ENCODE results near the gene AP1S3. TPM values are rescaled to one million over a fixed set of nuclear protein-coding genes. Genes with fewer than 3 reads are reported as not detected.

AP1S3 gene
- total RNA-seq, 1 donor from 2014 or later, result 0.80 TPM

DNA sequence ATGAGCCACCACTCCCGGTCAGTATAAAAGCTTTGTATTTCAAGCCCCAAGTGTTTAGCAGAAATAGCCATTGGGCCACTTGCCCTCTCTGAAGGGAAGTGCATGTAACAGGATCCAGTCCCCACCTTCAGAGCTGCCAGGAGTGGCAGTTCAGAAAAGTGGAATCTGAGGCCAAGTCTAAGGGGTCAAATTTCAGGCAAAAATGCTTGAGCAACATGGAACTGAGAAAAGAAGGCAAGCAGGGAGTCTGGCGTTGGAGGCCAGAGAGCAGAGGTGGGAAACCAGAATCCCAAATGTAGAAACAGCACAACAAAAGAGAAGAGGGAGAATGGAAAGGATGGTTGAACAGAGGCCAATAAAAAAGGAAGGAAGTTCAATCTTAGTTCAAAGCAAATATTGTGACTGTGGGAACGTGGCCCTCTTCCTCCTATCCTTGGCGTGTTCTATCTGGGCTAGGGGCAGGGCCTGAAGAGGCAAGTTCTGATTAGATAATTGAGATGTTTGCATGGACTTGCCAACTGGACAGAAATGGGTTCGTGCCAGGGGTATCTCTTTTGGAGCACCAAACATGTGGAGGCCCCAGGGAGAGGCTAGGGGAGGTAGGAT, 102.2 kb downstream of the AP1S3 start:
- no peak overlapping the region for H3K27ac Mint-ChIP-seq (ENCODE audit: unreplicated experiment)
- H3K36me3 Mint-ChIP-seq (ENCODE audit: low read depth, unreplicated experiment), result no peaks in the 10 kb centered on the region
- TF ChIP-seq, protein P1, sequence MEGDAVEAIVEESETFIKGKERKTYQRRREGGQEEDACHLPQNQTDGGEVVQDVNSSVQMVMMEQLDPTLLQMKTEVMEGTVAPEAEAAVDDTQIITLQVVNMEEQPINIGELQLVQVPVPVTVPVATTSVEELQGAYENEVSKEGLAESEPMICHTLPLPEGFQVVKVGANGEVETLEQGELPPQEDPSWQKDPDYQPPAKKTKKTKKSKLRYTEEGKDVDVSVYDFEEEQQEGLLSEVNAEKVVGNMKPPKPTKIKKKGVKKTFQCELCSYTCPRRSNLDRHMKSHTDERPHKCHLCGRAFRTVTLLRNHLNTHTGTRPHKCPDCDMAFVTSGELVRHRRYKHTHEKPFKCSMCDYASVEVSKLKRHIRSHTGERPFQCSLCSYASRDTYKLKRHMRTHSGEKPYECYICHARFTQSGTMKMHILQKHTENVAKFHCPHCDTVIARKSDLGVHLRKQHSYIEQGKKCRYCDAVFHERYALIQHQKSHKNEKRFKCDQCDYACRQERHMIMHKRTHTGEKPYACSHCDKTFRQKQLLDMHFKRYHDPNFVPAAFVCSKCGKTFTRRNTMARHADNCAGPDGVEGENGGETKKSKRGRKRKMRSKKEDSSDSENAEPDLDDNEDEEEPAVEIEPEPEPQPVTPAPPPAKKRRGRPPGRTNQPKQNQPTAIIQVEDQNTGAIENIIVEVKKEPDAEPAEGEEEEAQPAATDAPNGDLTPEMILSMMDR (IDR thresholded peaks at IDR 0.05; ENCODE audit: unreplicated experiment), result no peak
- no peaks in the 10 kb centered on the region for H3K4me1 Mint-ChIP-seq (ENCODE audit: unreplicated experiment)
- H3K4me3 Mint-ChIP-seq (ENCODE audit: unreplicated experiment), result no peak overlapping the region
- no peak for DNase-seq (ENCODE audit: low spot score)
- no peaks in the 10 kb centered on the region for H3K9me3 Mint-ChIP-seq (ENCODE audit: unreplicated experiment)
- H3K27me3 Mint-ChIP-seq (ENCODE audit: unreplicated experiment), result peaks cover 4% of the 10 kb centered on the region

DNA sequence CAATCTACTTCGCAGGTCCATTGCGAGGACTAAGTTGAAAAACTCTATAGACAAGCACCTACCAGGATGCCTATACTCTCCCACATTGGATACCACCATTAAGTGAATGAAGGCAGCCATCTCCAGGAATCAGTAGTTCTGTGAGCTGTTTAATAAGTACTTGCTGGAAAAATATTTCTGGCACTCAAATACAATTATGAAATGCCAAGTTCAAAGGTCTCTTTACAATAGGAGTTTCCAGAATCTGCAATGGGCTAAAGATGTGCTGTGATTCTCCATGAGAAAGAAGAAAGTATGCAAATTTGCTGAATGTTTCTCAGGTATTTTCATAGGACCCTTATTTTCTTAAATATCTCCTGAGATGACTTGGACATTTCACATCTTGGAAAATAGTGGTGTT, 103.0 kb downstream of the AP1S3 start:
- Mint-ChIP-seq H3K4me1 (ENCODE audit: unreplicated experiment) (no peaks in the 10 kb centered on the region), H3K9me3 (ENCODE audit: unreplicated experiment) (no peaks in the 10 kb centered on the region), H3K27me3 (ENCODE audit: unreplicated experiment) (peaks cover 4% of the 10 kb centered on the region), H3K36me3 (ENCODE audit: low read depth, unreplicated experiment) (no peaks in the 10 kb centered on the region), H3K4me3 (ENCODE audit: unreplicated experiment) (no peak overlapping the region), H3K27ac (ENCODE audit: unreplicated experiment) (no peak overlapping the region)
- TF ChIP-seq, protein P1 (IDR thresholded peaks at IDR 0.05; ENCODE audit: unreplicated experiment), result no peak
- no peak for DNase-seq (ENCODE audit: low spot score)

DNA sequence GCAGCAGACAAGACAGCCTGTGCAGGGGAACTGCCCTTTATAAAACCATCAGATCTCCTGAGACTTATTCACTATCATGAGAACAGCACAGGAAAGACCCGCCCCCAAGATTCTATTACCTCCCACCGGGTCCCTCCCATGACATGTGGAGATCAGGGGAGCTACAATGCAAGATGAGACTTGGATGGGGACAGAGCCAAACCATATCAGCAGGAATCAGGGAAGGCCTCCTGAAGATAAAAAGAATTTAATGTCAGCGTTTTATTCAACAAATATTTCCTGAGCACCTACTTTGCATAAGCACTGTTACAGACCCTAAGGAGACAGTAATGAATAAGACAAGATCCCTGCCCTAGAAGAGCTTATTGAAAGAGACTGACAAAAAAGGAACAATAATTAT, 105.0 kb downstream of the AP1S3 start:
- no peak overlapping the region for H3K27ac Mint-ChIP-seq (ENCODE audit: unreplicated experiment)
- peaks cover 4% of the 10 kb centered on the region for H3K27me3 Mint-ChIP-seq (ENCODE audit: unreplicated experiment)
- no peaks in the 10 kb centered on the region for H3K9me3 Mint-ChIP-seq (ENCODE audit: unreplicated experiment)
- no peak for DNase-seq (ENCODE audit: low spot score)
- no peaks in the 10 kb centered on the region for H3K36me3 Mint-ChIP-seq (ENCODE audit: low read depth, unreplicated experiment)
- H3K4me1 Mint-ChIP-seq (ENCODE audit: unreplicated experiment), result no peaks in the 10 kb centered on the region
- H3K4me3 Mint-ChIP-seq (ENCODE audit: unreplicated experiment), result no peak overlapping the region
- TF ChIP-seq, protein P1 (IDR thresholded peaks at IDR 0.05; ENCODE audit: unreplicated experiment), result no peak

DNA sequence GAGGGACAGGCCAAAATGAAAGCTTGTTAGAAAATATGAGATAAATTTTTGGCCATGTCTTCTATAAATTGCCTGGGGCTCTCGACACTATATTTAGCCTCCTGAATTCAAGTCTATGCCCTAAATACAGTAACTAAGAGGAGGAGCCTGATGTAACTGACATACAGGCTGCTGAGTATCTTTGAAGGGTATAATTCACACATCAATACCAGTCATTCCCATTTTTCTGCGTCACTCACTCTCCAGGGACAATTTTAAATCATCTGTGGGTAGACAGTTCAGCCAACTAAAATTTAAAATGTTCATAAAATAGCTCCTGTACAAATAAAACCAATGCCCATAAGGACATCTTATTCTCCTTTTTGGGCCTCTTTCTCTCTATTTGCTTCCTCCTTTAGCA, 105.9 kb downstream of the AP1S3 start:
- Mint-ChIP-seq H3K4me1 (ENCODE audit: unreplicated experiment) (no peaks in the 10 kb centered on the region), H3K9me3 (ENCODE audit: unreplicated experiment) (no peaks in the 10 kb centered on the region), H3K36me3 (ENCODE audit: low read depth, unreplicated experiment) (no peaks in the 10 kb centered on the region), H3K4me3 (ENCODE audit: unreplicated experiment) (no peak overlapping the region), H3K27ac (ENCODE audit: unreplicated experiment) (no peak overlapping the region), H3K27me3 (ENCODE audit: unreplicated experiment) (peaks cover 3% of the 10 kb centered on the region)
- no peak for DNase-seq (ENCODE audit: low spot score)
- TF ChIP-seq, protein P1 (IDR thresholded peaks at IDR 0.05; ENCODE audit: unreplicated experiment), result no peak

DNA sequence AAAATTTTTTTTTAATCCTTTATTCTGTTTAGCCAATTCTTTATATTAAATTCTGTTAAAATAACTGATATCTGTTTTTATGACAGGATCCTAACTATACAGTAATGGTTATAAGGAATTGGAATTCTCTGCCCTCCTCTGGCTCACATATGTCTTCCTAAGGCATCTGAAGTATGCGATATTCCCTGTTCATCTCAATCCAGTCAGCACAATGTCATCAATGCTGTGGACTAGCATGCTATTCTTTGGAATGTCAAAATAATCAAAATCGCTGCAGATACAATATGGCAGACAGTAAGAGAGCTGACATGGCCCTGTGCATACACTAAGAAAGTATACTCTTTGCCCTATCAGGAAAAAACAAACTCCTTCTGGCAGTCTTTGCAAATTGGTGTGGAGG, 107.6 kb downstream of the AP1S3 start:
- TF ChIP-seq, protein P1 (IDR thresholded peaks at IDR 0.05; ENCODE audit: unreplicated experiment), result no peak
- Mint-ChIP-seq H3K27me3 (ENCODE audit: unreplicated experiment) (peaks cover 3% of the 10 kb centered on the region), H3K36me3 (ENCODE audit: low read depth, unreplicated experiment) (no peaks in the 10 kb centered on the region), H3K27ac (ENCODE audit: unreplicated experiment) (no peak overlapping the region), H3K9me3 (ENCODE audit: unreplicated experiment) (no peaks in the 10 kb centered on the region), H3K4me3 (ENCODE audit: unreplicated experiment) (no peak overlapping the region), H3K4me1 (ENCODE audit: unreplicated experiment) (peaks cover 16% of the 10 kb centered on the region)
- no peak for DNase-seq (ENCODE audit: low spot score)

Measured in endothelial cell (in vitro differentiated cells).